NK-92 treated with Interleukin-12 subunit alpha and Interleukin-12 subunit beta, amount 100 ng/mL, for 24 hours (cell line): ENCODE results near the gene NLRP6.
"Not testable (repeated sequence)": the region's sequence is repeated elsewhere in the genome, so short reads cannot be mapped to it uniquely, and the experiment has no call there.

ENCODE experiments used
- DNase-seq: peaks from one replicate; lab custom pipeline; 2025; lab: John Stamatoyannopoulos, UW

Gene NLRP6

DNA sequence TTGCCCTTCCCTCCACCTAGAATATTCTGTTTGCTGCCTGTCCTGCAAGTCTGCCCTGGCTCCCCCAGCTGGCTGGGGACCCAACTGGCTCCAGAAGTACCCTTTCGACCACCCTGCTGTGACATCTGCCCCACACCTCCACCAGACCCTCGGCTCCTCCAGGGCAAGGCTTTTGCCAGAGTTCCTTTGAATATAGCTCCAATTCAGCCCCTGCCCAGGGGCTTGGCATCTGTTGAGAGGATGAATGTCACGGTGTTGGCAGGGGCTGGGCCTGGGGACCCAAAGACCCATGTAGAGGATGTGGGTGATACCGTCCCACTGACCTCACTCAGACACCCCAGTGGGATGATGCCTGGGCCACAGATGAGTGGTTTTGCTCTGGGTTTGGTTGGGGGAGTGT lies 4.0 kb downstream of the NLRP6 start:
- DNase-seq, result no peak

DNA sequence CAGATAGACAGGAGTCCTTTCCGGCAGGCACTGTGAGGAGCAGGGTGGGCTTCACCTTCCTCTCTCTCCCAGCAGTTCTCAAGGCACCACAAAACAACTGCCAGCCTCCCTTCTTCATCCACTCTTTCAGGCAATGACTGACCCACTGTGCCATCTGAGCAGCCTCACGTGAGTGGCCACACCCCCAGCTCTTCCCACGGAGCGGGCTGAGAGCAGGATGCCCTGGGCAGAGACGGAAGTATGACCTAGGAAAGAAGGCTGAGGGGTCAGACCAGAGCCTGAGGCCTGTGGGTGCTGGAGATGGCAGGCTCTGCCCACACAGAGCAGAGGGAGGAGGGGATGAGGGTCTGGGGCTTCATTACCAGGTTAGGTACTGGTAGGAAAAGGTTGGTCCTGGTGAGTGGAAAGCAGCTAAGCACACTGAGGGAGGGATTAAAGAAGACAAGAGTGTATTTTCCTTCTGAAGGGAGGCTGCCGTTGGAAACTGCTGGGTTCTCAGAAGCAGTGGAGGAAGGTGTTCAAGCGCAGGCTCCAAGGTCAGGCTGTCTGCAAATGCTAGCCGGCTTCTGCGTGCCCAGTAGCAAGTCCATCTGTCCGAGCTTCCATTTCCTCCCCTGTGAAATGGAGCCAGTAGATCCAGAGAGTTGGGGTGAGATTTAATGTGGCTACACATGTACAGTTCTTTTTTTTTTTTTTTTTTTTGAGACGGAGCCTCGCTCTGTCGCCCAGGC lies 4.6 kb downstream of the NLRP6 start:
- DNase-seq, result no peak

DNA sequence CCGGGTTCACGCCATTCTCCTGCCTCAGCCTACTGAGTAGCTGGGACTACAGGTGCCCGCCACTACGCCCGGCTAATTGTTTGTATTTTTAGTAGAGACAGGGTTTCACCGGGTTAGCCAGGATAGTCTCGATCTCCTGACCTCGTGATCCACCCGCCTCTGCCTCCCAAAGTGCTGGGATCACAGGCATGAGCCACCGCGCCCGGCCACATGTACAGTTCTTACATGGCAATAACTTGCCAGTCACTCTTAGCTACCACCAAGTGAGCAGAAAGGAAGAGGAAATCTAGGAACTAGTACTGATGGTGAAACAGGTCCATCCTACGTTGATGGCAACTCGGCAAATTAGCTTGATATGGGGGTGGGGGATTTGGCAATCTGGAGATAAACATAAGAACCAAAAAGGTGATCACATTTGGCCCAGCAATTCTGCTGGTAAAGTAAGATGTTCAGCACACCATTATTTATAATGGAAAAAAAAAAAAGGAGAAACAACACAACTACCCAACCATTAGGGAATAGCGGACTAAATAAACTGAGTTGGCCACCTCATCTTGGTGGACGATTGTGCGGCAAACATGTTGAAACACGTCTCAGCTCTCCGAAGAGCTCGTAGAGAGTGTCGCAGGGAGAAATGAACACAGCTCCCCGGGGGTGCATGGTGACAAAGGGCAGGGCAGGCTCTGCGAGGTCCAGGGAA lies 5.3 kb downstream of the NLRP6 start:
- no peak for DNase-seq

DNA sequence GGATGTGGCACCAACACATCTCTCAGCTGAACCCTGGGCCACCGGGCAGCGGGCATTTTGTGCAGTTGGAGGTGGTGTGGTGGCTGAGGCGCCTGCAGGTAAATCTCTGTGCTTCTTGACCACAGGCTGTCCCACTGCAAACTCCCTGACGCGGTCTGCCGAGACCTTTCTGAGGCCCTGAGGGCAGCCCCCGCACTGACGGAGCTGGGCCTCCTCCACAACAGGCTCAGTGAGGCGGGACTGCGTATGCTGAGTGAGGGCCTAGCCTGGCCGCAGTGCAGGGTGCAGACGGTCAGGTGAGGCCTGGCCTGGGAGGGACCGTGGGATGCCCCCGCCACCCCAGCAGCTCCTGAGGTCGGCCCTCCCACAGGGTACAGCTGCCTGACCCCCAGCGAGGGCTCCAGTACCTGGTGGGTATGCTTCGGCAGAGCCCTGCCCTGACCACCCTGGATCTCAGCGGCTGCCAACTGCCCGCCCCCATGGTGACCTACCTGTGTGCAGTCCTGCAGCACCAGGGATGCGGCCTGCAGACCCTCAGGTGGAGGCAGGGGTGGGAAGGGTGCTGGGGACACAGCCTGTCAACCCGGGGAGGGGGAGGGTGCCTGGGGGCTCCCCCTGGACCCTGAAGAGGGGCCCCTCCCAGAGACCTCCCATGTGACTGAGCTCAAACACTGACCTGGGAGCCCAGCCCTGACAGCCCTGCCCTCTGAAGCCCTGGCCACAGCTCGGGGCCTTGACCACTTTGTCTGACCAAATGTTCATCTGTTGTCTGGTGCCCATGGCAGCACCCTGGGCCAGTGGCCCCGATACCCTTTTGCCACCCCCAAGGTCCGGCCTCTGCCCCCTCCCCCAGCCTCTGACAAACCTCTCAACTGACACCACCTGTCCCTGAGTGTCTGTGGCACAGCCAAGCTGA lies 6.2 kb downstream of the NLRP6 start:
- DNase-seq, result no peak

DNA sequence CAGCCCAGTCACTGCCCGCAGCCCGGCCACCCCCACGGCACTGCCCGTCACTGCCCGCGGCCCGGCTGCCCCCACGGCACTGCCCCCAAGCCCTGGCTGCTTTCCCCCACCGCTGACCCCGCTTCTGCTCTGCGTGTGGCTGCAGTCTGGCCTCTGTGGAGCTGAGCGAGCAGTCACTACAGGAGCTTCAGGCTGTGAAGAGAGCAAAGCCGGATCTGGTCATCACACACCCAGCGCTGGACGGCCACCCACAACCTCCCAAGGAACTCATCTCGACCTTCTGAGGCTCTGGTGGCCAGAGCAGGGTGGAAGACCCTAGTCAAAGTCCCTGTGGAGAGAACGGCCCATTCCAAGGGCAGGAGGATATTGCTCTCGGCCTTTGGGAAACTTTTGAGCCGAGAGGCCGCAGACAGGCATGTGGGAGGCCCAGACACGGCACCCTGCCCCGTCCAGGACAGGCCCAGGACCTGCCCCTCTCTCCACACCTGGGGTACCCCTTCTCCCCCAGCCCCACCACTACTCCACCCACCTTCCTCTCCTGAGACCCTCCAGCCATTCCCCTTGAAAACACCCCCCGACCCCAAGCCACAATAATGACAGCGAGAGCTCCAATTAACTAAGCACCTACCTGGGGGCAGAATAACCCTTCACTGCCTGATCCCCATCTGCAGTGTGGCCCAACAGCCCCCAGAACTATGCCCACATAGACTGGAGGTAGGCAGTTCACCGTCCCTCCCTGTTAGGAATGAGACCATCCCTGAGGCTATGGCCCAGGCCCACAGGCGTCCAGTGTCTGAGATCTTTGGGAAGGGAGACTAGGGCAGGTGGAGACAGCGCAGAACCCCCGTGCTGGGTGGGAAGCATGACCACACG lies 7.0 kb downstream of the NLRP6 start:
- no peak for DNase-seq

DNA sequence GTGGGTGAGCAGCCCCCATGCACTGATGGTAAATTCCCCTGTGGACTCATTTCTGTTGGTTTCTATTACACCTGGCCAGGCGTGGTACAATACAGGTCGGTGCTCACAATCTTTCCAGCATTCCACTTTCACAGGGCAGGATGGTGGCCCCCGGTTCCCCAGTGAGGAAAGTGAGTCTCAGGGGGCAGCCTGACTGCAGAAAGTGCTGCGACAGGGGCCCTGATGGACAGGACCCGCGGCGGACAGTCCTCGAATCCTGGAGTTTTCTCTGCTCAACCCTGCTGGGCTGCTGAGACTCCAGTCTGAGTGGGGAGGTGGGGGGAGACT lies 7.7 kb downstream of the NLRP6 start:
- DNase-seq, result no peak

DNA sequence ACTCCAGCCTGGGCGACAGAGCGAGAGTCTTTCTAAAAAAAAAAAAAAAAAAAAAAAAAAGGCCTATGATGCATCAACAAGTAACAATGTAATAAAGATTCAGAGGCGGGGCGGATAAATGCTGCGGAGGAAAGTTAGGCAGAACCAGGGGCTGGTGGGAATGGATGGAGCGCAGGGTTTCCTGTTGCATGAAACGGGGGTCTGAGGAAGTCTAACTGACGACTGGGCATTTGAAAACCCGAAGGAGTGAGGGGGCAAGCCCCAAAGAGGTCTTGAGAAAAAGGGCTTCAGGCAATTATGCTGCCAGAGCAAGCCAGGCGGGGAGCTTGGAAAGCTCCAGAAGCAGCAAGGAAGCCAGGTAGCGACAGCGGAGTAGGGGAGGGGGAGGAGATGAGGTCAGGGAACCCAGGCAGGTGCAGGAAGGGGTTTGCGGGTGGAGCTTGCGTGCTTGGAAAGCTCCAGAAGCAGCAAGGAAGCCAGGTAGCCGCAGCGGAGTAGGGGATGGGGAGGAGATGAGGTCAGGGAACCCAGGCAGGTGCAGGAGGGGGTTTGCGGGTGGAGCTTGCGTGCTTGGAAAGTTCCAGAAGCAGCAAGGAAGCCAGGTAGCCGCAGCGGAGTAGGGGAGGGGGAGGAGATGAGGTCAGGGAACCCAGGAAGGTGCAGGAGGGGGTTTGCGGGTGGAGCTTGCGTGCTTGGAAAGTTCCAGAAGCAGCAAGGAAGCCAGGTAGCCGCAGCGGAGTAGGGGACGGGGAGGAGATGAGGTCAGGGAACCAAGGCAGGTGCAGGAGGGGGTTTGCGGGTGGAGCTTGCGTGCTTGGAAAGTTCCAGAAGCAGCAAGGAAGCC lies 9.0 kb downstream of the NLRP6 start:
- not testable (repeated sequence) for DNase-seq

DNA sequence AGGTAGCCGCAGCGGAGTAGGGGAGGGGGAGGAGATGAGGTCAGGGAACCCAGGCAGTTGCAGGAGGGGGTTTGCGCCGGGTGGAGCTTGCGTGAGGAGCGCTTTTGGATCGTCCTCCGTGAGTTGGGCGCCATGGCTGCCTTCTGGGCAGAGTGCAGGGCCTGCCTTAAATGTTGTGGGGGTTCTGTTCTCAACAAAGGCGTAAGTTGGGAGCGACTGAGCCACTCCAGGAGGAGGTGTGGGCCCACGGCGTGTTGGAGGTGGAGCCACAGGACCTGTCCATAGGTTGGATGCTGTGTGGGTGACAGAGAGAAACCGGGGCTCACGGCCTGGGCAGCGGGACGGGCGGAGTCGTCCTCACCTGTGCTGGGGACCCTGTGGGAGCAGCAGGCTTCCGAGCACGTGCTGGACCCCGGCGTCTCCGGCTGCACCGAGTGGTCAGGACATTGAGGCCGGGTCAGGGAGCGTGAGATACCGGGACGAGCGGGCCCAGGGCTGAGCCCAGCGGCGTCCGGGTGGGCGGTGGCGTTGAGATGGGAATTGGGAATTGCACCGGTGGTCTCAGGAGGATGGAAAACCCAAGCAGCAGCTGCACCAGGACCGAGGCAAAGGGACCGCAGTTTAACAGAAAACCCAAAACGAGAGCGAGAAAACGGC lies 9.7 kb downstream of the NLRP6 start:
- no peak for DNase-seq

DNA sequence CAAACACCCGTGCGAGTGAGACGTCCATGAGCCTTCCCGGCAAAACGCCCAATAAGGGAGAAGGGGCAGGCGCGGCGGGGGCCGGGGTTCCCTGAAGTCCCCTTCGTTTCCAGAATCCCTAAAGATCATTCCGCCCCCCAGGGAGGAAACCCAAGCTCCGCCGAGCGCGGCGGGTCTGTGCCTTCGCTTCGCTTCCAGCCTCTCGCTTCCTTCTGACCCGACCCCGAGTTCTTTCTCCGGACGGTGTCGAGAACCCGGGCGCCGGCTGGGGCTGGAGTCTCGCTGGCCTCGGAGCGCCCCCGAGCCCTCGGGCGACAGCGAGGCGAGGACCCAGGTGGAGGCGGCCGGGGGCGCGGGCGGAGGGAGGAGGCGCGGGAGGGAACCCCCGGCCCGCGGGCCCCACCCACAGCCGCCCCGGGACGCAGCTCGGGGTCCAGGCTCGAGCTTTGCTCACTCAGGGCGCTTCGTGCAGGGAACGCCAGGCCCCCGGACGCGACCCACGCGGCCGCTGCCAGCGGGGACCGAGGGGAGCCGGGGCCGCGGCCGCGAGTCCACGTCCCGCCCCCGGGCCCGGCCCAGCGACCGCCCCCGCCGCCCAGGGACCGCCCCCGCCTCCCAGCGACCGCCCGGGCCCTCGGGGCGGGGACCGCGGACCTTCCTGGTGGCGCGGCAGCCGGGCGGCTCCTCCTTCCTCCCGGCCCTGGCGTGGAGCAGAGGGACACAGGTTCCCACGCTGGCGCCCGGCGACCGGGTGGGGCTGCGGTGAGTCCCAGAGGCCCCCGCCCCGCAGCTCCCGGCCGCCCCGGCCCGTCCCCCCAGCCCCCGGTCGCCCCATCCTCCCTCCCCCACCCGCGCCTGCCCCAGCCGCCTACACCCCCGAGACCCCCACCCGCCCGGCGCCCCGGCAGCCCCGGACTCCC lies 10.5 kb downstream of the NLRP6 start, which contains the start of gene PGGHG:
Gene PGGHG, plus strand, starts transcription at position 649 of the 920 bp plus-strand sequence. CDS start 691 bp downstream, outside the sequence.
- DNase-seq, result no peak

DNA sequence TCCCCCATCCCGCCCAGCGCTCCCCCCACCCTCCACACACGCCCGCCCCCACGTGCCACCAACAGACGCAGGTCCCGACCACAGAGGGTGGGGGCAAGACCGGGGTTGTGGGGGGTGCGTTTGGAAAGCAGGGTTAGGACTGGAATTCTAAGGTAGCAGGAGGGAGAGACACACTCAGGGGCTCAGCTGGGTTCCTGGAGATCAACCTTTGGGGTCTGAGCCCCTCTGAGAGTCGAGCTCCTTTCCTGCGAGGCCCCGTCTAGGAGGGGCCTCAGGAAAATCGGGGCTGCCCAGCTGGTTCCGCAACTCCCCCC lies 11.1 kb downstream of the NLRP6 start:
- DNase-seq, result no peak

DNA sequence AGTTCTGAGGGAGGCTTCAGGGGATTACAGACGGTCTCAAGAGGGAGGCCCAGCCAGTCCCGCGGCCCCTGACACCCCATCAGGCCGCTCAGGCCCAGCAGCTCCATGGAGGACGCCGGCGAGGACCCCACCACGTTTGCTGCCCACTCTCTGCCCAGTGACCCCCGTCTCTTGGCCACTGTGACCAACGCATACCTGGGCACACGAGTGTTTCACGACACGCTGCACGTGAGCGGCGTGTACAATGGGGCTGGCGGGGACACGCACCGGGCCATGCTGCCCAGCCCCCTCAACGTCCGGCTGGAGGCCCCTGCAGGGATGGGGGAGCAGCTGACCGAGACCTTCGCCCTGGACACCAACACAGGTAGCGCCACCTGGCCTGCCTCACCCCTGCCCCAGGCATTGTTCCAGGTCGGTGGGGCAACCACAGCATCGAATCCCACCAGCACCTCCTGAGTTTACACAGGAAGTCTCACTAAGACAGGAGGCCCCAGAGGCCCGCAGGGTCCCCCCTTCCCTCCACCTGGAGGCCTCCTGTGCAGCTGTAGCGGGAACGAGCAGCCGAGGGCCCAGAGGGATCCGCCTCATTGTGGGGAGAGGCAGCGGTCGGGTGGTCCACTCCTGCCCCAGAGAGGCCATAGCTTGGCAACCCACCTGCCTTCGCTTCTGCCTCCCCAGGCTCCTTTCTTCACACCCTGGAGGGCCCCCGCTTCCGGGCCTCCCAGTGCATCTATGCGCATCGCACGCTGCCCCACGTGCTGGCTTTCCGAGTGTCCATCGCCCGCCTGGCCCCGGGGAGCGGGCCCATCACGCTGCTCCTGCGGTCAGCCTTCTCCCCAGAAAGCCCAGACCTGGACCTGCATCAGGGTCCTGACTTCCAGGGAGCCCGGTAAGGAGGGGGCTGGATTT lies 11.8 kb downstream of the NLRP6 start:
- DNase-seq, result no peak

DNA sequence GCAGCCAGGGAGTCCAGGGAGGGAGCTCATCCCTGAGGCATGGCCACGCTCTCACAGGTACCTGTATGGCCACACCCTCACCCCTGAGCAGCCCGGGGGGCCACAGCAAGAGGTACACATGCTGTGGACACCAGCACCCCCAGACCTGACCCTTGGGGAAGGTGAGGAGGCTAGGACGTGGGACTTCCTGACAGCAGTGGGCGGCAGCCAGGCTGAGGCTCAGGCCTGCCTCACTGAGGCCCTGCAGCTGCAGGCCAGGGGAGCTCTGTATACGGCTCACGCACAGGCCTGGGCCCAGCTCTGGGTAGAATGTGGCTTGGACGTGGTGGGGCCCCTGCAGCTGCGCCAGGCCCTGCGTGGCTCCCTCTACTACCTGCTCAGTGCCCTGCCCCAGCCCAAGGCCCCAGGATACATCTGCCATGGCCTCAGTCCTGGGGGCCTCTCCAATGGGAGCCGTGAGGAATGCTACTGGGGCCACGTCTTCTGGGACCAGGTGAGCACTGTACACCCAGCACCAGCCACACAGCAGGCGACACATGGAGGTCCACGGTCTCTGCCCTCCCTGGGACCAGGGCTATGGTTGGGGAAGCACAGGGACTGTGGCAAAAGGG lies 12.5 kb downstream of the NLRP6 start:
- no peak for DNase-seq

DNA sequence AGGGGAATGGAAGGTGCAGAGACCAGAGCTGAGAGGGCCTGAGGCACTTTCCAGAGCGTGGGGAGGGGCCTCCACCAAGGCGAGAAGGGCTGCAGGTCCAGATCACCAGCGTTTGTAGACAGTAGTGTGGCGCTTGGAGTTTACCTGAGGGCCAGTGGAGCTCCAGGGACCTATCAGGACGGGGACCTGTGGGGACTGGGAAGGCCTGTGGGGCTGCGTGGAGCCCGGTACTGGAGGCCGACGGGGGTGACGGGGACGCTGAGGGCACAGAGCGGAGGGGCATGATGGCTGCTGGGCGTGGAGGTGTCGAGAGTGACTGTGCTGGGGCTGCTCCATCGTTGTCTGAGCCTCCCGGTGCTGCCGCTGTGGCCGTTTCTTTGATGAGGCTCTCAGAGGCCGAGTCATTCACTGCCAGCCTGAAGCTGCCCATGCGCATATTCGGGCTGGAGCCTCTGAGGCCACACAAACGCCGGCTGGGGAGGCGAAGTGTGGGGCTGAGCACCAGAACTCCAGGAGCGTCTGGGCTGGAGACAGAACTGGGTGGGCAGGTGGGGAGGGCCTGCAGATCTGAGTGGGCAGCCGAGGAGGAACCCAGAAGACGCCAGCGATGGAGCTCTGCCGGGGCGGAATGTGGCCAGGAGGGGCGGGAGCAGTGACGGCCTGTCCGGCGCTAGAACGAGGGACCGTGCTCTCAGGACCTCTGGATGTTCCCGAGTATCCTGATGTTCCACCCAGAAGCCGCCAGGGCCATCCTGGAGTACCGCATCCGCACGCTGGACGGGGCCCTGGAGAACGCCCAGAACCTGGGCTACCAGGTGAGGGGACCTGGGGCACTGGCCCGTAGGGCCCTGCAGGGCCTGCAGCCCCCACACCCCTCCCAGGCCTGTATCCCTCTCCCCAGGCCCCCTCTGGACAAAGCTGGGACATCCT lies 13.3 kb downstream of the NLRP6 start:
- no peak for DNase-seq

DNA sequence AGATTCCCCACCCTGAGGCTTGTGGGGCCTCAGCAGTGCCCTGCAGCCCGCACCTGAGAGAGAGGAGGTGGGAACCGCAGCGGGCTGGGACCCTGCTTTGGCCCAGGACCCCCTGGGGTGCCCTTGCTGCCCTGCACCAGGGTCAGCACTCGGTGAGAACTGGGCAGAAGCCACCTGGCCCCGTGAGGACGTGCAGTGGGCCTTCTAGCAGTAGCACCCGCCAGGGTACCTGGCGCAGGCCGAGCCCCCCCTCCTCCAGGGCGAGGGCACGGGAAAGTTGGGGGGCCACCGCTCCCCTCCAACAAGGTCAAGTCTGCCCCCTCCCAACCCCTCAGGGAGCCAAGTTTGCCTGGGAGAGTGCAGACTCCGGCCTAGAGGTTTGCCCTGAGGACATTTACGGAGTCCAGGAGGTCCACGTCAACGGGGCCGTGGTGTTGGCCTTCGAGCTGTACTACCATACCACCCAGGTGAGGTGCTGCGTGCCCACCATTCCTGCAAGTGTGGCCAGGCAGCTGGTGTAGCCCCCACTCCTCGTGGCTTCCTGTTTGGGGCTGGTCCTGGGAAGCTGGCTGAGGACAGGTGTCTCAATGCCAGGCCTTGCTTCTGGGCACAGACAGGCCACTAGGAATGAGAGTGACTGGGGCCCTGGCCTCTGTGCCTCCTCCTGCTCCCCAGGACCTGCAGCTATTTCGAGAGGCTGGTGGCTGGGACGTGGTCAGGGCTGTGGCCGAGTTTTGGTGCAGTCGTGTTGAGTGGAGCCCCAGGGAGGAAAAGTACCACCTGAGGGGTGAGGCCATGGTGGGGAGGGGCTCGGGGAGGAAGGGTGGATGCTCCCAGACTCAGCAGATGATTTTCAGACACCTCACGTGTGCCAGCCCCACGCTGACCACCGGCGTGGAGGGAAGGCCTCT lies 14.3 kb downstream of the NLRP6 start:
- no peak for DNase-seq

DNA sequence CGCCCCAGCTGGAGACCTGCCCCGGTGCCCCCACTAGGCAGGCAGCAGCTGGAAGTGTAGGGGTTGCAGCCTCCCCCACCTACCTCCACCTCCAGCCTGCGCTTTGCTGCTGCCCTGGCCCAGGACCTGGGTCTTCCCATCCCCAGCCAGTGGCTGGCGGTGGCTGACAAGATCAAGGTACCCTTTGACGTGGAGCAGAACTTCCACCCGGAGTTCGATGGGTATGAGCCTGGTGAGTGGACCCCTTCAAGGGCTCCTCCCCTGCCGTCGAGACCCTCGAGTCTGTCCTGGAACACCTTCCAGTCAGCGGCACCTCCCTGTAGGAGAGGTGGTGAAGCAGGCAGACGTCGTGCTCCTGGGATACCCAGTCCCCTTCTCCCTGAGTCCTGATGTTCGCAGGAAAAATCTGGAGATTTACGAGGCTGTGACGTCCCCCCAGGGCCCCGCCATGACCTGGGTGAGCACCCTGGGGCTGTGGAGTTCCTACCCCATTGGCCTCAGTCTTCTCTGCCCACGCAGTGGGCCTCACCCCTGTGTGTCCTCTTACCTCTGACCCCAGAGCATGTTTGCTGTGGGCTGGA lies 15.2 kb downstream of the NLRP6 start:
- no peak for DNase-seq
